ENCODE data around the gene NCOA6. TPM values are rescaled to one million over a fixed set of nuclear protein-coding genes. Genes with fewer than 3 reads are reported as not detected.

NCOA6 gene
- total RNA-seq, 1 experiment from 2014 or later: 9.8 TPM

DNA sequence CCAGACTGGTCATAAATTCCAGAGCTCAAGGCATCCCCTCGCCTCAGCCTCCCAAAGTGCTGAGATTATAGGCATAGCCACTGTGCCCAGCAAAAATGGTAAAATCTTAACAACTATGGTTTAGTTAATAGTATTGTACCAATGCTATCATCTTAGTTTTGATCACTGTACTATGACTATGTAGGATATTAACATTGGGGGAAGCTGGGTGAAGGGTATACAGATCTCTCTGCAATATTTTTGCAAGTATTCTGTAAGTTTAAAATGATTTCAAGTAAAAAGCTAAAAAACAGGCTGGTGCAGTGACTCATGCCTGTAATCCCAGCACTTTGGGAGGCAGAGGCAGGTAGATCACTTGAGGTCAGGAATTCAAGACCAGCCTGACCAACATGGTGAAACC lies 156.4 kb downstream of the NCOA6 start:
- ChIA-PET POLR2A (ENCODE audit: unreplicated experiment) (no interaction called here), CTCF (no interaction called here)
- Histone ChIP-seq H3K9ac (ENCODE audit: low read length) (no peak overlapping the region), H3K27ac (ENCODE audit: low read length) (no peak overlapping the region), H3K4me3 (ENCODE audit: low read length) (no peak overlapping the region), H3K9me2 (replicated peaks; ENCODE audit: low read length) (no peaks in the 10 kb centered on the region), H3F3A (ENCODE audit: low read length, unreplicated experiment) (no peaks in the 10 kb centered on the region), H3K4me1 (ENCODE audit: insufficient read depth, low read length) (no peaks in the 10 kb centered on the region), H3K36me3 (ENCODE audit: low read depth, low read length) (no peaks in the 10 kb centered on the region), H3K79me2 (ENCODE audit: low read length) (peaks cover 29% of the 10 kb centered on the region), H4K20me1 (ENCODE audit: low read length) (no peaks in the 10 kb centered on the region), H2AFZ (ENCODE audit: low read length) (no peak overlapping the region), H3K27me3 (ENCODE audit: low read length) (no peaks in the 10 kb centered on the region), H3K4me2 (ENCODE audit: low read length) (no peak overlapping the region), H3K9me3 (ENCODE audit: low read length) (no peaks in the 10 kb centered on the region)
- no peak for TF ChIP-seq EZH2phosphoT487 (IDR thresholded peaks at IDR 0.05; ENCODE audit: borderline replicate concordance, low read length)
- TF ChIP-seq, protein P1, sequence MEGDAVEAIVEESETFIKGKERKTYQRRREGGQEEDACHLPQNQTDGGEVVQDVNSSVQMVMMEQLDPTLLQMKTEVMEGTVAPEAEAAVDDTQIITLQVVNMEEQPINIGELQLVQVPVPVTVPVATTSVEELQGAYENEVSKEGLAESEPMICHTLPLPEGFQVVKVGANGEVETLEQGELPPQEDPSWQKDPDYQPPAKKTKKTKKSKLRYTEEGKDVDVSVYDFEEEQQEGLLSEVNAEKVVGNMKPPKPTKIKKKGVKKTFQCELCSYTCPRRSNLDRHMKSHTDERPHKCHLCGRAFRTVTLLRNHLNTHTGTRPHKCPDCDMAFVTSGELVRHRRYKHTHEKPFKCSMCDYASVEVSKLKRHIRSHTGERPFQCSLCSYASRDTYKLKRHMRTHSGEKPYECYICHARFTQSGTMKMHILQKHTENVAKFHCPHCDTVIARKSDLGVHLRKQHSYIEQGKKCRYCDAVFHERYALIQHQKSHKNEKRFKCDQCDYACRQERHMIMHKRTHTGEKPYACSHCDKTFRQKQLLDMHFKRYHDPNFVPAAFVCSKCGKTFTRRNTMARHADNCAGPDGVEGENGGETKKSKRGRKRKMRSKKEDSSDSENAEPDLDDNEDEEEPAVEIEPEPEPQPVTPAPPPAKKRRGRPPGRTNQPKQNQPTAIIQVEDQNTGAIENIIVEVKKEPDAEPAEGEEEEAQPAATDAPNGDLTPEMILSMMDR (conservative IDR thresholded peaks at IDR 0.05; ENCODE audit: low read depth, low read length): no peak
- TF ChIP-seq EZH2 (IDR thresholded peaks at IDR 0.05; ENCODE audit: low read length, unreplicated experiment): no peak
- intact Hi-C loops (cut with micrococcal nuclease): no loop called here
- BruUV-seq (replicated peaks): no TSS peak
- ATAC-seq (no peak), DNase-seq (no peak)

Other genes with a start within 250 kb of the NCOA6 start
- gene PIGU, start 148.6 kb downstream of the NCOA6 start, total RNA-seq (2014; rRNA removed): 24.5 and 27.9 TPM in 2 replicates
- gene TP53INP2, start 121.3 kb downstream of the NCOA6 start, total RNA-seq (2014; rRNA removed): 2.1 and 3.3 TPM in 2 replicates
- 1.5 and 3.2 TPM in 2 replicates for gene GGT7, start 47.2 kb upstream of the NCOA6 start, total RNA-seq (2014; rRNA removed)
- gene ACSS2, start 51.0 kb upstream of the NCOA6 start, total RNA-seq (2014; rRNA removed): 78.9 and 125 TPM in 2 replicates
- gene GSS, start 130.2 kb upstream of the NCOA6 start, total RNA-seq (2014; rRNA removed): 82.0 and 95.9 TPM in 2 replicates
- 0.04 TPM in 1 of 2 replicates, not detected in the other for gene MYH7B, start 130.2 kb upstream of the NCOA6 start, total RNA-seq (2014; rRNA removed)

Measured in PC-3 (cell line).